Measurements from ENCODE around the gene EVI5.
"Not testable (repeated sequence)": the region's sequence is repeated elsewhere in the genome, so short reads cannot be mapped to it uniquely, and the experiment has no call there.

- TF ChIP-seq CTCF (conservative IDR thresholded peaks at IDR 0.05 in 1 of 2, IDR thresholded peaks at IDR 0.05 in 1 of 2; ENCODE audit: extremely low read depth in 1 of 2, insufficient read depth in 1 of 2, low read depth in 1 of 2, low read length in 2 of 2); EZH2 (IDR thresholded peaks at IDR 0.05; ENCODE audit: borderline replicate concordance, low read length): not testable (repeated sequence)
These were observed 63.8 kb downstream of the EVI5 start for GRCh38 chr1:92721157-92721556.
